Hepatocyte (in vitro differentiated cells): Measurements from ENCODE around the gene FREM1. TPM values are rescaled to one million over a fixed set of nuclear protein-coding genes. Genes with fewer than 3 reads are reported as not detected.

Source experiments
- DNase-seq: peaks from one replicate; pipeline ENCODE4 v3.0.0-alpha.2; 2016; ENCODE audit warnings: low spot score
- H2AFZ ChIP-seq: fragments of 200-600 bp; sonication (generic); 2 replicates; pipeline ENCODE4 v1.6.0; 2016; ENCODE audit warnings: antibody characterized with exemption, mild to moderate bottlenecking
- H3K27ac ChIP-seq: fragments of 200-600 bp; sonication (generic); 2 replicates; pipeline ENCODE4 v1.5.1; 2016; ENCODE audit warnings: mild to moderate bottlenecking
- H3K27me3 ChIP-seq: fragments of 200-600 bp; sonication (generic); 2 replicates; pipeline ENCODE4 v1.6.1; 2016
- H3K36me3 ChIP-seq: fragments of 200-600 bp; sonication (generic); replicated peaks from 2 replicates; pipeline ENCODE4 v1.5.1; 2016; ENCODE audit warnings: low read depth; ENCODE audit not compliant: insufficient read depth
- H3K4me1 ChIP-seq: fragments of 200-600 bp; sonication (generic); 2 replicates; pipeline ENCODE4 v1.5.1; 2016; ENCODE audit warnings: mild to moderate bottlenecking, moderate library complexity; ENCODE audit not compliant: insufficient read depth
- H3K4me2 ChIP-seq: fragments of 200-600 bp; sonication (generic); 2 replicates; pipeline ENCODE4 v1.6.0; 2016
- H3K4me3 ChIP-seq: fragments of 200-600 bp; sonication (generic); 2 replicates; pipeline ENCODE4 v1.5.1; 2016; ENCODE audit warnings: mild to moderate bottlenecking
- H3K79me2 ChIP-seq: fragments of 200-600 bp; sonication (generic); 2 replicates; pipeline ENCODE4 v1.6.0; 2017; ENCODE audit warnings: mild to moderate bottlenecking
- H3K9me2 ChIP-seq: fragments of 200-600 bp; sonication (generic); replicated peaks from 2 replicates; pipeline ENCODE4 v1.6.0; 2017; ENCODE audit warnings: mild to moderate bottlenecking; ENCODE audit not compliant: insufficient read depth
- H3K9me3 ChIP-seq: fragments of 200-600 bp; sonication (generic); 2 replicates; pipeline ENCODE4 v1.5.1; 2016; ENCODE audit warnings: low read depth, mild to moderate bottlenecking
- H4K20me1 ChIP-seq: fragments of 200-600 bp; sonication (generic); 2 replicates; pipeline ENCODE4 v1.6.0; 2016; ENCODE audit warnings: mild to moderate bottlenecking; ENCODE audit not compliant: insufficient read depth, poor library complexity, severe bottlenecking
- EZH2 ChIP-seq: fragments of 200-600 bp; sonication (generic); IDR thresholded peaks from 2 replicates; pipeline ENCODE4 v1.6.1; 2016; ENCODE audit warnings: antibody characterized with exemption, mild to moderate bottlenecking, borderline replicate concordance
- EZH2phosphoT487 ChIP-seq: fragments of 200-600 bp; sonication (generic); IDR thresholded peaks from one replicate; pipeline ENCODE4 v1.6.1; 2018; ENCODE audit warnings: antibody characterized with exemption, mild to moderate bottlenecking, low read depth, moderate library complexity; ENCODE audit not compliant: unreplicated experiment, severe bottlenecking
- WGBS: methylation state at CpG from one replicate; pipeline ENCODE4 v1.1.6; 2016; ENCODE audit warnings: low lambda C conversion rate; ENCODE audit errors: missing lambda C conversion rate; 5-methylcytosine and 5-hydroxymethylcytosine counted together
- polyA plus RNA-seq: library from polyadenylated mRNA; unstranded; fragments of >200 nt; fragmentation: Nextera tagmentation; extraction: Ambion mirVana; gene quantifications from 2 replicates; pipeline ENCODE4 v1.2.1, GENCODE V29; 2016
- total RNA-seq: library from RNA; depleted of rRNA; stranded (reverse); fragments of >200 nt; gene quantifications from 2 replicates; pipeline ENCODE4 v1.2.3, GENCODE V29; 2014
- TF ChIP-seq, protein P1 (sequence below): fragments of 200-600 bp; sonication (generic); IDR thresholded peaks from 2 replicates; pipeline ENCODE4 v1.5.1; 2016; ENCODE audit warnings: antibody characterized with exemption, mild to moderate bottlenecking; ENCODE audit not compliant: poor library complexity

The FREM1 gene
- total and polyA plus RNA-seq, 2 experiments from 2014 or later = 9.7 to 36.1 TPM

DNA sequence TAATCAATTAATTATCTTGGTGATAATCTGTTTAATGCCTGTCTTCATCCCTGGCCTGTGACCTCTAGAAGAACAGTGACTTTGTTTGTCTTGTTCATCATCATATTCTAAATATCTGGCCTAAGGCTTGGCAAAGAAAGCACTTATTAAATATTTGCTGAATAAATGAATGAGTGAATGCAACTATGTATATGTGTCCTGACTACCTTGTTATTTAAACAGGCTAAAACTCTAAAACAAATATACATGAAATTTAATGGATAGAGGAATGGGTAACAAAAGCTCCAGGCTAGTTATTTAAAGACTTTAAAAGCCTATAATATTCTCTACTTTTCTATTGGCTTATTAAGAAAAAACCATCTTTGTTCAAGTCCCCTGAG lies 96.0 kb downstream of the FREM1 start:
- Histone ChIP-seq H3K4me2 (no peak overlapping the region), H3K36me3 (no peaks in the 10 kb centered on the region), H3K4me1 (peaks cover 6% of the 10 kb centered on the region), H4K20me1 (no peaks in the 10 kb centered on the region), H3K27me3 (no peaks in the 10 kb centered on the region), H3K27ac (no peak overlapping the region), H3K9me2 (no peaks in the 10 kb centered on the region), H2AFZ (no peak overlapping the region), H3K4me3 (no peak overlapping the region), H3K79me2 (no peaks in the 10 kb centered on the region), H3K9me3 (no peaks in the 10 kb centered on the region)
- no peak for TF ChIP-seq EZH2phosphoT487
- DNase-seq = no peak

DNA sequence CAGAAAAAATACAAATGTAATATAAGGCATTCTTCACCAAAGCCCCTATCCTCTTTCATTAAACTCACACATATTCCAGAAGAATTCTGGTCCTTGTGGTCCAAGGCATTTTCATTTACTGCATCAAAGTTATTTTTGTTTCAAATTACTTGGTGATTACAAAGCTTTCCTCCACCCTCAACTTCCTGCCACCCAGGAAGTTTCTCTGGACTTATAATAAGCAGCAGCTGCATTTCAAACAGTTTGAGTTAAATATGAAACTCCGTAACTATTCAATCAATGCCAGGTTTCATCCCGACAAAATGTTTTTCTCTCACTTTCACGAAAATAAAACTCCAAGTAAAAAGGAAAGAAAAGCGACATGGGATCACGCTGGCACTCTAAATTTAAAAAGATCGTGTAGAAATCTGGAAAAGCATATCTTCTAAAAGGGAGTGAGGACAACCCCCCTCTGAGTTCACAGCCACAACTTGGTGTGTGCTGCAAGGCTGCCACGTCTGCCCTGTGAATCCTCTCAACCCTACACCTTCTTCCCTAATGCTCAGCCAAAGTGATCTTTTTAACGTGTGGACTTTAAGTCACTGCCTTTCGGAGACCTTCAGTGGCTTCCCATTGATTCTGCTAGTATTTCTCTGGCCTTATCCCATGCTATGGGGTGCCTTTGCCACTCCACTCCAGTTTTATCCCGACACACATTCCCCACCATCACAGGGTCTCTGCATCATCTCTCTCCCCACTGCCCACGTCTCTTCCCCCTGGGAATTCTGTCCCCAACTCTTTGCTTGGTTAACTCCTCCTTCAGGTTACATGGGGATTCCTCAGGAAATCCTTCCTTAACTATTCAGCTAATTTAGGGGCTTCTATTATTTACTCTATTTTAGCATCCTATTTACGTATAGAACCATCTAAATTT lies 96.6 kb downstream of the FREM1 start:
- Histone ChIP-seq H3K9me3 (no peaks in the 10 kb centered on the region), H3K9me2 (no peaks in the 10 kb centered on the region), H3K79me2 (no peaks in the 10 kb centered on the region), H2AFZ (no peak overlapping the region), H3K4me1 (peaks cover 6% of the 10 kb centered on the region), H3K4me2 (no peak overlapping the region), H3K27me3 (no peaks in the 10 kb centered on the region), H3K27ac (no peak overlapping the region), H4K20me1 (no peaks in the 10 kb centered on the region), H3K36me3 (no peaks in the 10 kb centered on the region), H3K4me3 (no peak overlapping the region)
- 74% methylated on average over 12 of the region's 12 CpGs for WGBS
- TF ChIP-seq EZH2phosphoT487 (no peak), EZH2 (no peak)
- TF ChIP-seq, protein P1, sequence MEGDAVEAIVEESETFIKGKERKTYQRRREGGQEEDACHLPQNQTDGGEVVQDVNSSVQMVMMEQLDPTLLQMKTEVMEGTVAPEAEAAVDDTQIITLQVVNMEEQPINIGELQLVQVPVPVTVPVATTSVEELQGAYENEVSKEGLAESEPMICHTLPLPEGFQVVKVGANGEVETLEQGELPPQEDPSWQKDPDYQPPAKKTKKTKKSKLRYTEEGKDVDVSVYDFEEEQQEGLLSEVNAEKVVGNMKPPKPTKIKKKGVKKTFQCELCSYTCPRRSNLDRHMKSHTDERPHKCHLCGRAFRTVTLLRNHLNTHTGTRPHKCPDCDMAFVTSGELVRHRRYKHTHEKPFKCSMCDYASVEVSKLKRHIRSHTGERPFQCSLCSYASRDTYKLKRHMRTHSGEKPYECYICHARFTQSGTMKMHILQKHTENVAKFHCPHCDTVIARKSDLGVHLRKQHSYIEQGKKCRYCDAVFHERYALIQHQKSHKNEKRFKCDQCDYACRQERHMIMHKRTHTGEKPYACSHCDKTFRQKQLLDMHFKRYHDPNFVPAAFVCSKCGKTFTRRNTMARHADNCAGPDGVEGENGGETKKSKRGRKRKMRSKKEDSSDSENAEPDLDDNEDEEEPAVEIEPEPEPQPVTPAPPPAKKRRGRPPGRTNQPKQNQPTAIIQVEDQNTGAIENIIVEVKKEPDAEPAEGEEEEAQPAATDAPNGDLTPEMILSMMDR = no peak
- no peak for DNase-seq

DNA sequence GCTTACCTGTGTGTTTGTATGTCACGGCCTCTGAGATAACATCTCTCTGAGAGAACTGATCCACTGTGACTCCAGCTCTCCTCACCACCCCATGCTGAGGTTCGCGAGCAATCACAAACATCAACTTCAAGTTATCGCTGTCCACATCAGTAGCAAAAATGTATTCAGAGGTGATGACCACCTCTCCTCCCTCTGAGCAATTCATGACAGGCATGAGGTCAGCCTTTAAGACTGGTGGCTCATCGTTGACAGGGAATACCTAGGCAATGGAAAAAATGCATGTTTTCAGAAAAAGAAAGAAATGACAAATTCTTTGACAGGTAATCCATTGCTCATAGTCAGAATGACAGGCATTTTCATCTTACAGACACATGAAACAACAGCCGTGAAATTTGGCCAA lies 97.4 kb downstream of the FREM1 start:
- H3K4me2 ChIP-seq = no peak overlapping the region

DNA sequence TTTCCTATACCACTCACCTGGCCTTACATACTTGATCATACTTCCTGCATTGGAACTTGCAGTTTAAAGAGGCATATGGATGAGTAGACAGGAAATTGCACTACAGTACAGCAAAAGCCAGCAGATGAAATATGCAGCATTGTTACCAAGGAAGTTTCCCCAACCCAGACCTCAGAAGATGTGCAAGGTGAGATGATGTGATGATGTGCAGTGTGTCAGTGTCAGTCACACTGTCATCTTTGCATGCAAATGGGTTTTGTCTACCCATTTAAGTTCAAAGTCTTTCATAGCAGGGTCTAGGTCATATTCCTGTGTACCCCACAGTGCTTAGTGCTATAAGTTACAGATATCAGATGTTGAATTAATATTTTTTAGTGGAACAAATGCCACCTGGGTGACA lies 98.4 kb downstream of the FREM1 start:
- H4K20me1 ChIP-seq = no peaks in the 10 kb centered on the region
- H3K79me2 ChIP-seq = no peaks in the 10 kb centered on the region
- peaks cover 6% of the 10 kb centered on the region for H3K4me1 ChIP-seq
- H3K27ac ChIP-seq = no peak overlapping the region
- H3K9me2 ChIP-seq = no peaks in the 10 kb centered on the region
- no peak overlapping the region for H3K4me3 ChIP-seq
- H3K27me3 ChIP-seq = no peaks in the 10 kb centered on the region
- no peak overlapping the region for H3K4me2 ChIP-seq
- H3K36me3 ChIP-seq = no peaks in the 10 kb centered on the region
- no peak overlapping the region for H2AFZ ChIP-seq
- H3K9me3 ChIP-seq = no peaks in the 10 kb centered on the region
- no peak for DNase-seq
- TF ChIP-seq EZH2phosphoT487 (no peak), EZH2 (no peak)
- TF ChIP-seq, protein P1 = no peak

More for the DNA sequence above, 97.4 kb downstream of the FREM1 start:
- Histone ChIP-seq H3K36me3 (no peaks in the 10 kb centered on the region), H3K9me3 (no peaks in the 10 kb centered on the region), H3K9me2 (no peaks in the 10 kb centered on the region), H3K4me1 (peaks cover 6% of the 10 kb centered on the region), H4K20me1 (no peaks in the 10 kb centered on the region), H3K4me3 (no peak overlapping the region), H3K79me2 (no peaks in the 10 kb centered on the region), H3K27me3 (no peaks in the 10 kb centered on the region), H3K27ac (no peak overlapping the region), H2AFZ (no peak overlapping the region)
- no peak for DNase-seq
- 91% methylated on average over 6 of the region's 6 CpGs for WGBS
- no peak for TF ChIP-seq EZH2phosphoT487
- no peak for TF ChIP-seq EZH2
- TF ChIP-seq, protein P1 = no peak
